Neural crest cell (in vitro differentiated cells): ENCODE measurements around the gene DOCK8. TPM values are rescaled to one million over a fixed set of nuclear protein-coding genes. Genes with fewer than 3 reads are reported as not detected.

Source experiments
- DNase-seq: peaks from one replicate; pipeline ENCODE4 v3.0.0; 2021; ENCODE audit warnings: low read depth, mixed read lengths, low spot score
- H3K27ac Mint-ChIP-seq: one replicate; pipeline ENCODE4 v1.8.0; 2021; ENCODE audit warnings: mild to moderate bottlenecking, mixed read lengths; ENCODE audit not compliant: unreplicated experiment
- H3K27me3 Mint-ChIP-seq: 2 replicates; pipeline ENCODE4 v1.8.0; 2021; ENCODE audit warnings: low read depth, mild to moderate bottlenecking, mixed read lengths
- H3K36me3 Mint-ChIP-seq: 2 replicates; pipeline ENCODE4 v1.8.0; 2021; ENCODE audit warnings: low read depth, mild to moderate bottlenecking, mixed read lengths
- H3K4me1 Mint-ChIP-seq: 2 replicates; pipeline ENCODE4 v1.8.0; 2021; ENCODE audit warnings: mixed read lengths
- H3K4me3 Mint-ChIP-seq: one replicate; pipeline ENCODE4 v1.8.0; 2021; ENCODE audit warnings: mild to moderate bottlenecking, mixed read lengths
- H3K9me3 Mint-ChIP-seq: 2 replicates; pipeline ENCODE4 v1.8.0; 2021; ENCODE audit warnings: mixed read lengths
- total RNA-seq: library from RNA; stranded (reverse); gene quantifications from 2 replicates; pipeline ENCODE4 v1.2.1, GENCODE V29; 2021
- TF ChIP-seq, protein P1 (sequence below): fragments of 200-600 bp; sonication (generic); conservative IDR thresholded peaks from 2 replicates; pipeline ENCODE4 v1.5.0; 2021; ENCODE audit warnings: antibody characterized with exemption, mild to moderate bottlenecking

DOCK8 gene
- total RNA-seq, 1 donor from 2014 or later: 0.58 TPM

DNA sequence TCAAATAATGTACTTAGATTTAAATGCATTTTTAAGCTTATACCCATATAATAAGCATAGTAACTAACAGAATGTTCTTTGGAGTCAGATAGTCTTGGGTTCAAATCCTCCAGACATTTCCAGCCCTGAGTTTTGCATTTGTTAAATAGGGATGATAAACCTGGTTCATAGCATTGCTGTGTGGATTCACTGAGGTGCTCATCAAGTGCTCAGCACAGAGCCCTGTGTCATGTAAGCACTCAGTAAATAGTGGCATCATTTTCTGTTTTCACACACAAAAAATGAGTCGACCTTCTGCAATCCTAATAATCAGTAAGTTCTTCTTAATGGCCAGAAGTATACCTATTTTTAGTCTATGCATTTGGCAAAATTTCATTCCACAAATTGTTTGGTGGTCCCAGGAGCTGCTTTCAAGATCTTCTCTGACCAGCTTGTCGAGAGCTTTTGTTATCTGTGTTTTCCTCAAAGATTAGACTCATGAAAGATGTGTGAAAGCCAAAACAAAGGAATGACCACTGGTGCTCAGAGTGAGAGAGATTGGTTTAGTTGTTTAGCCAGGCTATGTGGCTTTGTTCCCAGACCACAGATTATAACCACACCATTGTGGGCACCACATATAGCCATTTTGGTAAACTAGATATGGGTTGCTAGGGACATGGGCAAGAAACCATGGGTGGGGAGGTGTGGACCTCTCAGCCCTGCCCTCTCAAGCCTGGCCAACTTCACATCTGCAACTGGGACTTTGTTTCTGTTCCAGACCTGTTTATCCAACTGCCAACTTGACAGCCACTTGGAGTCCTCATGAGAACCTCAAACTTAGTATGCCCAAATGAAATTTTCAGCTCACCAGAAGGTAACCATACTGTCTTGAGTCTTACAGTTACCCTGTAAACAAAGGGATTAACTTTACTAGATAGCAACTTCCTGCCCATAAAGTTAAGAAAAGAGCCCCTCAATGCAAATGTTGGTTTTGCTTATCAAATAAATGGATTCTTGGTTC is 45.0 kb downstream of the DOCK8 start:
- TF ChIP-seq, protein P1, sequence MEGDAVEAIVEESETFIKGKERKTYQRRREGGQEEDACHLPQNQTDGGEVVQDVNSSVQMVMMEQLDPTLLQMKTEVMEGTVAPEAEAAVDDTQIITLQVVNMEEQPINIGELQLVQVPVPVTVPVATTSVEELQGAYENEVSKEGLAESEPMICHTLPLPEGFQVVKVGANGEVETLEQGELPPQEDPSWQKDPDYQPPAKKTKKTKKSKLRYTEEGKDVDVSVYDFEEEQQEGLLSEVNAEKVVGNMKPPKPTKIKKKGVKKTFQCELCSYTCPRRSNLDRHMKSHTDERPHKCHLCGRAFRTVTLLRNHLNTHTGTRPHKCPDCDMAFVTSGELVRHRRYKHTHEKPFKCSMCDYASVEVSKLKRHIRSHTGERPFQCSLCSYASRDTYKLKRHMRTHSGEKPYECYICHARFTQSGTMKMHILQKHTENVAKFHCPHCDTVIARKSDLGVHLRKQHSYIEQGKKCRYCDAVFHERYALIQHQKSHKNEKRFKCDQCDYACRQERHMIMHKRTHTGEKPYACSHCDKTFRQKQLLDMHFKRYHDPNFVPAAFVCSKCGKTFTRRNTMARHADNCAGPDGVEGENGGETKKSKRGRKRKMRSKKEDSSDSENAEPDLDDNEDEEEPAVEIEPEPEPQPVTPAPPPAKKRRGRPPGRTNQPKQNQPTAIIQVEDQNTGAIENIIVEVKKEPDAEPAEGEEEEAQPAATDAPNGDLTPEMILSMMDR: no peak
- H3K9me3 Mint-ChIP-seq: no peaks in the 10 kb centered on the region
- H3K4me1 Mint-ChIP-seq: no peaks in the 10 kb centered on the region
- H3K4me3 Mint-ChIP-seq: no peak overlapping the region
- H3K27me3 Mint-ChIP-seq: peaks cover 41% of the 10 kb centered on the region
- no peak overlapping the region for H3K27ac Mint-ChIP-seq
- DNase-seq: no peak
- no peaks in the 10 kb centered on the region for H3K36me3 Mint-ChIP-seq

DNA sequence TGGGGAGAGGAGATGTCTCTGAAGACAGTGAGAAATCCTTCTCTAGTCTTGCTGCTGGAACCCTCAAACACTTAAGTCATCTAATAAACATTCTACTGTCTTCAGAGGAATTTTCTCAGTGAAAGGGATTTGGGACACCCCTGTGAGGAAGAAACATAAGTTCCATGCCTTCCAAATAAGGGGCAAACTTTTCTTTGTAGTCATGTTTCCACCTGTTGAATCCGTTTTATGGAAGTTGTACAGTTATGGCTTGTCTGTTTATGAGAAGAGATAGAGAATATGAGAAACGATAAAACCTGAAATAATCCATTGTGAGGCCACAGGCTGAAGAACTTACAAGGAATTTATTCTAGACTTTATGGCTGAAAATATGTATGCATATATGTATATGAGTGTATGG is 49.6 kb downstream of the DOCK8 start:
- peaks cover under 1% of the 10 kb centered on the region for H3K9me3 Mint-ChIP-seq
- H3K27me3 Mint-ChIP-seq: peaks cover 35% of the 10 kb centered on the region
- TF ChIP-seq, protein P1: no peak
- H3K27ac Mint-ChIP-seq: no peak overlapping the region
- H3K4me1 Mint-ChIP-seq: no peaks in the 10 kb centered on the region
- no peak for DNase-seq
- no peak overlapping the region for H3K4me3 Mint-ChIP-seq
- H3K36me3 Mint-ChIP-seq: no peaks in the 10 kb centered on the region

DNA sequence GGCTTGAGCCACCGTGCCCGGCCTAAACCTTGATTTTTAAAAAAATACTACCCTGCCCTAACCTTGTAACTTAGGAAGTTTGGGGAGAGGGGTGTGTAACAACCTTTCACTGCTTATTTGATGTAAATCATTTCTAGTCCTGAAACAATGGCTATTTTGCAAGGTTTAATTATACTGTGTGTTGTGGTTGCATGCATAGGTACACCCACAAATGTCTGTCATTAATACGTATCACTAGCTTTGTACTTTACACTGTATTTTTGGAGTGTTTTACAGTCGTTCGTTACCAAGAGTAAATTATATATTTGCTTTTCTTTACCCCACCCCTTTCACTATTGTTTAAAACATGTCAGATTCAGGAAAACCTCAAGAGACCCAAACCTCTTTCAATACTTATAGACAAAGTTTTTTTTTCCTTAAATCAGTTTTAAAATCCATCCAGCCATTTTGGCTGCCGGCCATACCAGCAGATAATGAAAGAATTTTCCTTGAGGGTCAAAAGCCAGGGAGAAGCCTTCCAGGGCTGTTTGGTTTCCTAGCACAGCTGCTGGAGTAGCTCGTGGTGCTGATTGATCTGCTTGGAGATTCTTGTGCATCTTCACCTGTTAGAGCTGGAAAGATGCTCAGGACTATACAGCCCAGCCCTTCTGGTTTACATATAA is 50.7 kb downstream of the DOCK8 start:
- Mint-ChIP-seq H3K4me3 (no peak overlapping the region), H3K27me3 (peaks cover 28% of the 10 kb centered on the region), H3K27ac (no peak overlapping the region), H3K36me3 (no peaks in the 10 kb centered on the region), H3K9me3 (peaks cover 2% of the 10 kb centered on the region), H3K4me1 (no peaks in the 10 kb centered on the region)
- DNase-seq: no peak
- TF ChIP-seq, protein P1: no peak

GRCh38 chr9:266228-266627 is 51.6 kb downstream of the DOCK8 start:
- Mint-ChIP-seq H3K27ac (no peak overlapping the region), H3K36me3 (no peaks in the 10 kb centered on the region), H3K27me3 (peaks cover 21% of the 10 kb centered on the region), H3K4me3 (no peak overlapping the region), H3K9me3 (peaks cover 2% of the 10 kb centered on the region), H3K4me1 (no peaks in the 10 kb centered on the region)
- TF ChIP-seq, protein P1: no peak
- no peak for DNase-seq

GRCh38 chr9:268616-269015 is 54.0 kb downstream of the DOCK8 start:
- H3K4me3 Mint-ChIP-seq: no peak overlapping the region
- no peaks in the 10 kb centered on the region for H3K4me1 Mint-ChIP-seq
- H3K27me3 Mint-ChIP-seq: peaks cover 10% of the 10 kb centered on the region
- no peaks in the 10 kb centered on the region for H3K36me3 Mint-ChIP-seq
- no peak overlapping the region for H3K27ac Mint-ChIP-seq
- H3K9me3 Mint-ChIP-seq: peaks cover 2% of the 10 kb centered on the region
- TF ChIP-seq, protein P1: no peak
- DNase-seq: no peak
